CD4-positive, CD25-positive, alpha-beta regulatory T cell (primary cell): ENCODE data around the gene BPIFB2. TPM values are rescaled to one million over a fixed set of nuclear protein-coding genes. Genes with fewer than 3 reads are reported as not detected.

Source experiments
- ATAC-seq, 2 donors: fragments of 150-1000 bp; cut with Tn5 transposase; one replicate each; pipeline ENCODE4 v1.10.0; 2021; ENCODE audit warnings: low read depth in 2 of 2, moderate number of reproducible peaks in 2 of 2, moderate library complexity in 1 of 2
- DNase-seq, 3 donors: peaks; one replicate each; pipeline versions ENCODE4 v3.0.0 to v3.0.0-alpha.2; 2012 to 2022; ENCODE audit warnings: mixed read lengths in 1 of 3
- H3K27ac ChIP-seq: one replicate; pipeline ENCODE4 v1.7.0; 2013; ENCODE audit warnings: mild to moderate bottlenecking, low read length; ENCODE audit not compliant: insufficient read depth, poor library complexity, severe bottlenecking
- H3K27me3 ChIP-seq: one replicate; pipeline ENCODE4 v1.7.0; 2013; ENCODE audit warnings: low read length; ENCODE audit not compliant: control insufficient read depth, insufficient read depth
- H3K36me3 ChIP-seq: one replicate; pipeline ENCODE4 v1.7.0; 2013; ENCODE audit warnings: mild to moderate bottlenecking, low read length, moderate library complexity; ENCODE audit not compliant: control insufficient read depth, insufficient read depth
- H3K4me1 ChIP-seq: 2 replicates; pipeline ENCODE4 v1.7.0; 2013; ENCODE audit warnings: mild to moderate bottlenecking, low read length; ENCODE audit not compliant: insufficient read depth, control insufficient read depth, poor library complexity, severe bottlenecking
- H3K4me3 ChIP-seq: one replicate; pipeline ENCODE4 v1.7.0; 2013; ENCODE audit warnings: low read depth, mild to moderate bottlenecking, low read length, moderate library complexity
- H3K9me3 ChIP-seq, 2 experiments: 1 replicate in 1 of 2; 2 replicates in 1 of 2; pipeline ENCODE4 v1.7.0; 2013; ENCODE audit warnings: low read length in 2 of 2, mild to moderate bottlenecking in 1 of 2, moderate library complexity in 1 of 2; ENCODE audit not compliant: control insufficient read depth in 2 of 2
- H3K27ac Mint-ChIP-seq, 3 donors: one replicate each; pipeline ENCODE4 v1.8.0; 2020 to 2022; ENCODE audit warnings: mild to moderate bottlenecking in 3 of 3, mixed read lengths in 3 of 3, moderate library complexity in 2 of 3
- H3K27me3 Mint-ChIP-seq: one replicate; pipeline ENCODE4 v1.8.0; 2022; ENCODE audit warnings: mild to moderate bottlenecking, mixed read lengths
- H3K36me3 Mint-ChIP-seq: one replicate; pipeline ENCODE4 v1.8.0; 2020; ENCODE audit warnings: mixed read lengths
- H3K4me1 Mint-ChIP-seq, 4 donors: one replicate each; pipeline ENCODE4 v1.8.0; 2020 to 2022; ENCODE audit warnings: mixed read lengths in 4 of 4, mild to moderate bottlenecking in 1 of 4
- H3K4me3 Mint-ChIP-seq, 4 donors: one replicate each; pipeline ENCODE4 v1.8.0; 2020 to 2022; ENCODE audit warnings: mild to moderate bottlenecking in 4 of 4, mixed read lengths in 4 of 4, moderate library complexity in 3 of 4
- H3K9me3 Mint-ChIP-seq, 7 donors: one replicate each; pipeline ENCODE4 v1.8.0; 2020 to 2022; ENCODE audit warnings: mixed read lengths in 7 of 7, mild to moderate bottlenecking in 3 of 7, moderate library complexity in 2 of 7
- polyA plus RNA-seq, 4 donors: library from polyadenylated mRNA; unstranded; fragments of 300-500 nt; fragmentation: Illumina TruSeq; gene quantifications; one replicate each; pipeline ENCODE4 v1.2.3, GENCODE V29; 2021
- total RNA-seq: library from RNA; stranded (reverse); gene quantifications from one replicate; pipeline ENCODE4 v1.2.3, GENCODE V29; 2022

BPIFB2 gene
- total and polyA plus RNA-seq, 5 donors from 2014 or later = not detected

DNA sequence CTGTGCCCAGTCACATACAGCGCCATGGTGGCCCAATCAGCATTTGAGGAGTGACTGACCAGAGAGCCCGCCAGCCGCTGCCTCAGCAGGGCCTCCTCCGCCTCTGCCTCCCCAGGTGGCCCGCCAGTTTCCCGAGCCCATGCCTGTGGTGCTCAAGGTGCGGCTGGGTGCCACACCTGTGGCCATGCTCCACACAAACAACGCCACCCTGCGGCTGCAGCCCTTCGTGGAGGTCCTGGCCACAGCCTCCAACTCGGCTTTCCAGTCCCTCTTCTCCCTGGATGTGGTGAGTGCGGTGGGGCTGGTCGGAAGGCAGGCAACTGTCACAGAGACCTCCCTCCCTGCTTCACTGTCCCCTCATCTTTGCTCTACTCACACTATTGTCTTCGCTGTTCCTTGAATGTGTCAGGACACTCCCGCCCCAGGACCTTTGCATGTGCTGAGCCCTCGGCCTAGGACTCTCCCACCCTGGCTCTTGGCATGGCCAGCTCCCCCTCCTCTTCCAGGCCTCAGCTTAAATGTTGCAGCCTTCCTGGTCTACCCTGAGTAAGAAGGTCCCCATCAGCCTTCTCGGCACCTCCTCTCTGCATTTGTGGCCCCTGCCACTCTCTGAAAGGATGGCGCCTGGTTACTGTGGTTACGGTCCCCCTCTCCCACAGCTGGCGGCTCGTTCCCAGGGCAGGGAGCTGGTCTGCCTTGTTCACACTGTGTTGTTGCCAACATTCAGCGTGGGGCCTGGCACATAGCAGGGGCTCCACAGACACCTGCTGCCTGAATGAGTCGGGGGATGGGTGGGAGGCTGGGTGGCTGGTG, 12.2 kb downstream of the BPIFB2 start:
- no peak for DNase-seq
- Mint-ChIP-seq H3K9me3 (peaks cover 0 to 2% (median 0%) of the 10 kb centered on the region in 7 donors), H3K27ac (peak overlapping the region in 1 of 3 donors; percentile 42), H3K4me1 (peaks cover 0 to 9% (median 1%) of the 10 kb centered on the region in 4 donors), H3K27me3 (peaks cover 4% of the 10 kb centered on the region), H3K36me3 (no peaks in the 10 kb centered on the region), H3K4me3 (no peak overlapping the region)
- Histone ChIP-seq H3K27ac (no peak overlapping the region), H3K36me3 (no peaks in the 10 kb centered on the region), H3K9me3 (no peaks in the 10 kb centered on the region), H3K4me3 (no peak overlapping the region), H3K4me1 (no peaks in the 10 kb centered on the region), H3K27me3 (no peaks in the 10 kb centered on the region)
- no peak for ATAC-seq

DNA sequence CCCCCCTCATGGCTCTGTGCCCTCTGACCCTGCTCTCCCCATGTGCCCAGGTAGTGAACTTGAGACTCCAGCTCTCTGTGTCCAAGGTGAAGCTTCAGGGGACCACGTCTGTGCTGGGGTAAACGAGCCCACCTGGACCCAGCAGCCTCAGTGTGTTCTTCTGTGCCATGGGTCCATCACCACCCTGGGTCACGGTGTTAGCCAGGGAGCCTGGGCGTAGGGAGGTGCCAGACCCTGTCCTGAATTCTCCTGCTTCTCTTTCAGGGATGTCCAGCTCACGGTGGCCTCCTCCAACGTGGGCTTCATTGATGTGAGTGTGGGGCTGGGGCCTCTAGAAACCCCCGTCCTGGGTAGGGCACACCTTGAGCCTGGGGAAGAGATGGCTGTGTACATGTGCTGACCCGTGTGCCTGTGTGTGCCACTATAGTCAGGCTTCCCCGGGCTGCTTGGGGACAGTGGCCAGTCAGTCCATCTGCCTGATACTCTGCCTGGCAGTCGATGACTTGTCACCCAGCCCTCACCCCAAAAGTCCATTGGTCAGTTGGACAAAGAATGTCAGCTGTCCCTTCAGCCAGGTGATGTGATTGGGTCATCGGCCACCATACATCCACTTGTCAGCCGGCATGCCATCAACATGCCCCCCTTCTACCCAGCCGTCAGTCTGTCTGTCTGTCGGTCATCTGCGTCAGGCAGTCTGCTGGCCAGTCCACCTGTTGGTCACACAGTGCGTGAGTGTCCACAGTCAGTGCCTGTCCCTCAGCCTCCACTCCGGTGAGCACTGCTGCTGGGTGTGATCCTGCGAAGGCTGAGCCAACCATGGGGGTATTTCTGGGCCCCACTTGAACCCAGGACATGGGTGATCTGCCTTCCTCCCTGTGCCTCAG, 13.0 kb downstream of the BPIFB2 start:
- H3K27me3 ChIP-seq = no peaks in the 10 kb centered on the region
- no peak overlapping the region for H3K27ac ChIP-seq
- H3K9me3 ChIP-seq = no peaks in the 10 kb centered on the region
- Mint-ChIP-seq H3K36me3 (no peaks in the 10 kb centered on the region), H3K4me1 (peaks cover 0 to 9% (median 1%) of the 10 kb centered on the region in 4 donors), H3K9me3 (peaks cover 0 to 2% (median 0%) of the 10 kb centered on the region in 7 donors), H3K27me3 (peaks cover 4% of the 10 kb centered on the region), H3K4me3 (no peak overlapping the region), H3K27ac (peak overlapping the region in 2 of 3 donors; percentile 38 to 57)
- no peaks in the 10 kb centered on the region for H3K4me1 ChIP-seq
- no peaks in the 10 kb centered on the region for H3K36me3 ChIP-seq
- H3K4me3 ChIP-seq = no peak overlapping the region
- no peak for ATAC-seq
- DNase-seq = no peak

DNA sequence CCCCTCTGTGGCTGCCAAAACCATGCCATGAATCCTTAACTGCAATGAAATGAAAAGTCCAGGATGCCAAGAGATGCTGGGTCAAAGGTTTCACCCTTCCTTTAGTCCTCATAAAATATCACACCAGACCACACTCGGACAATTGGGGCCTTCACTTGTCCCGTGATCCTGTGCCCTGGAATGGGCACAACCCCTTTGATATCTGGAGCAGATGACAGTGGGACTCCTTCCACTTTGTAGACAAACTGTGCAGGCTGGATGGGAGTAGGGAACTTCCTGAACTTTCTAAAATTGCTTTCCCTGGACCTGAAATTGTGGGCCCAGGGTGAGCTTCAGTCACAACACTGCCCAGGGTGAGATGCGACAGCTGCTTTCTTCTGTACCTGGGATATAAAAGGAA, 14.4 kb downstream of the BPIFB2 start:
- no peak for ATAC-seq

DNA sequence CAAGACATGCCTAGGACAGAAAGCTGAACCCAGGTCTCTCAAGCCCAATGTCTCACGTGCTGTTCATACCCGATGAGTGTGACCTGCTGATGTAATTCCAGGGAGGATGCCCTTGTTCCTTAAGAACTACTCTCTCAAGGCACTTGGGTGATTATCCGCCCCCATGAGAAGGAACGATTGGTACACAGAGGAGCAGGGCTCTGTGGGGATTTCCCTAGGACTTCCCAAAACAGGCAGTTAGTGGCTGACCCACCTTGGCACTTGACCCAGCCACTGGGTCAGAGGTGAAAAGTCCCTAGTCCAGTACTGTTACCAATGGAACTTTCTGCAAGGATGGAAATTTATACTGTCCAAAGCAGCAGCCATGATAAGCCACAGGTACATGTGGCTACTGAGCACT, 14.8 kb downstream of the BPIFB2 start:
- Histone ChIP-seq H3K9me3 (no peaks in the 10 kb centered on the region), H3K36me3 (no peaks in the 10 kb centered on the region), H3K4me3 (no peak overlapping the region), H3K4me1 (no peaks in the 10 kb centered on the region), H3K27me3 (no peaks in the 10 kb centered on the region), H3K27ac (no peak overlapping the region)
- Mint-ChIP-seq H3K9me3 (peaks cover 0 to 2% (median 0%) of the 10 kb centered on the region in 7 donors), H3K36me3 (no peaks in the 10 kb centered on the region), H3K27ac (peak overlapping the region in 1 of 3 donors; percentile 38), H3K4me3 (no peak overlapping the region), H3K27me3 (no peaks in the 10 kb centered on the region), H3K4me1 (peaks cover 0 to 3% (median 0%) of the 10 kb centered on the region in 4 donors)
- DNase-seq = no peak
- no peak for ATAC-seq

More for the DNA sequence above, 14.4 kb downstream of the BPIFB2 start:
- no peaks in the 10 kb centered on the region for H3K36me3 ChIP-seq
- H3K4me1 ChIP-seq = no peaks in the 10 kb centered on the region
- H3K27ac ChIP-seq = no peak overlapping the region
- Mint-ChIP-seq H3K4me1 (peaks cover 0 to 3% (median 0%) of the 10 kb centered on the region in 4 donors), H3K4me3 (no peak overlapping the region), H3K36me3 (no peaks in the 10 kb centered on the region), H3K27me3 (no peaks in the 10 kb centered on the region), H3K9me3 (peaks cover 0 to 2% (median 0%) of the 10 kb centered on the region in 7 donors), H3K27ac (peak overlapping the region in 1 of 3 donors; percentile 38)
- H3K9me3 ChIP-seq = no peaks in the 10 kb centered on the region
- H3K27me3 ChIP-seq = no peaks in the 10 kb centered on the region
- no peak overlapping the region for H3K4me3 ChIP-seq
- no peak for DNase-seq

DNA sequence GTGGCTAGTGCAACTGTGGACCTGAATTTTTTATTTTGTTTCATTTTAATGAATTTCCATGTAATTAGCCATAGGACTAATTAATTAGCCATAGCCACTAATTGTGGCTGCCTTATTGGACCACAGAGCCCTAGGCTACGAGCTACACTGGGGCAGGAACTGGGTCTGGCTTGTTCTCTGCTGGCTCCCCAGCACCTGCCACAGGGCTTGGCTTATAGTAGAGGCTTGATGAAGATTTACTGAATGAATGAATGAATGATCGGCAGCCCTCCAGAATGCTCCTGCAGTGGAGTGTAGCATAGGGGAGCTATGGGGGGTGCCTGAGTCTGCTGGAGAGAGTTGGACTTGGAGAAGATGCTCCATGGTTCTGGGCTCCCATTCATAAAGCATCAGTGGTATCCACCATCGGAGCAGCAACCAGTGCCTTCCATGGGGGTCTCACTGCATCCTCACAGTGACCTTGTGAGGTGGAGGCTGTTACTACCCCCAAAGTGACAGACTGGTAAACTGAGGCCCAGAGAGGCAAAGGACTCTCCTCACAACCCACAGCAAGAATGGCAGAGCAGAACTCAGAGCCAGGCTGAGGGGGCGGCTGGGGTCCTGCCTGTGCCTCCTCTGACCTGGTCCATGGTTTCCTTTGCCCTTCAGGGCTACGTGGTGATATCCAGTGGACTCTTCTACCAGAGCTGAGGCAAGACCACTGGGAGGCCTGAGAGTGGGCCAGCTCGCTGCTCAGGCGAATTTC, 15.4 kb downstream of the BPIFB2 start:
- Mint-ChIP-seq H3K9me3 (no peaks in the 10 kb centered on the region), H3K4me1 (peaks cover 0 to 3% (median 0%) of the 10 kb centered on the region in 4 donors), H3K36me3 (no peaks in the 10 kb centered on the region), H3K4me3 (no peak overlapping the region), H3K27me3 (no peaks in the 10 kb centered on the region), H3K27ac (no peak overlapping the region)
- Histone ChIP-seq H3K9me3 (no peaks in the 10 kb centered on the region), H3K4me3 (no peak overlapping the region), H3K27ac (no peak overlapping the region), H3K36me3 (no peaks in the 10 kb centered on the region), H3K27me3 (no peaks in the 10 kb centered on the region), H3K4me1 (no peaks in the 10 kb centered on the region)
- no peak for ATAC-seq
- DNase-seq = no peak

DNA sequence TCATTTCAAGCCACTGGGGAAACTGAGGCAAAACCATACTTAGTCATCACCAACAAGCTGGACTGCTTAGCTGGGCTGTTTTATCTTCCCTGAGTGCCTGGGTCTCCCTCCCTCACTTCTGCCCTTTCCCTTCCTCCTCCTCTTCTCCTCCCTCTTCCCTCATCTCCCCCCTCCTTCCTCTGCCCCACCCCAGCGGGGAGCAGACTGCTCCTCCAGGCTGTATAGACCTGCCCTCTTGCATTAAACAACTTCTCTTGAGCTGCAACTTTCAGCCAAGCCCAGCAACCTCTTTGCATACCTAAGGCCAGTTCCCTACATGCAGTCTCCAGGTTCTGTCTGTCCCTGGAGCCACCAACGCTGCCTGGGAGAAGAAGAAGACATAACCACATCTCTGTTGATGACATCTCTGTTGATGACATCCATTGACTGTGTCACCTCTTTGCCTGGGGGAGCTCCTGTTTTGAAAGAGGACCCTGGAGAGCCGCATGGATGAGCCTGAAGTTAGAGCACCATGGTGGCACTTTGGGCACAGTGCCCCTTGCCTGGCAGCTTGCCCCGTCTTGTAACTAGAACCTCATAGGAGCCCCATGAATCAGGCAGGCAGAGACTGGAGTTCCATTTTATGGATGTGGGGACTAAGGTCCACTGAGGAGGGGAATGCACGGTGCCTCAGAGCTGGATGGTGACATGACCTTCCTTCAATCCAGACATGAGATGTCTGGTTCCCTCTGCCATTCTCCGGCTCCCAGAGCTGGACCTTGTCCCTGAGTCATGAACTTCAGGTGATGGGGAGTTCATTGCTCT, 16.1 kb downstream of the BPIFB2 start:
- no peaks in the 10 kb centered on the region for H3K27me3 Mint-ChIP-seq
- Histone ChIP-seq H3K9me3 (no peaks in the 10 kb centered on the region), H3K27me3 (no peaks in the 10 kb centered on the region), H3K4me1 (no peaks in the 10 kb centered on the region), H3K4me3 (no peak overlapping the region), H3K27ac (no peak overlapping the region), H3K36me3 (no peaks in the 10 kb centered on the region)
- ATAC-seq = no peak
- H3K4me3 Mint-ChIP-seq = no peak overlapping the region
- H3K9me3 Mint-ChIP-seq = no peaks in the 10 kb centered on the region
- H3K36me3 Mint-ChIP-seq = no peaks in the 10 kb centered on the region
- no peak overlapping the region for H3K27ac Mint-ChIP-seq
- no peak for DNase-seq
- H3K4me1 Mint-ChIP-seq = peaks cover 0 to 3% (median 0%) of the 10 kb centered on the region in 4 donors

DNA sequence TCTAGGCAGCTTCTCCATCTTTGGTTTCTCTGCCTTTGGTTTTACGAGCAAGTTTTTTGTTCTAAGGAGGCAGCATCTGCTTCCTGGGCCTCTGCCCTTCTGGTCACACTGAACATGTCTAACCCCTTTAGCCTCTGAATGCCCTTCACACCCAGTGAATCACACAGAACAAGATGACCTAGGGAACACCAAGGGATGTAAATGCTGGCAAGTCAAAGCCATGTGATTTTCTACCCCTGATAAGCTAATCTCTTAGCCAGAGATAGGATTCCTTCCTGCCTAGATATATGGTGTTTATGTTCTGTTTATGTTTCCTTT, 16.7 kb downstream of the BPIFB2 start:
- H3K4me3 ChIP-seq = no peak overlapping the region
- H3K4me1 ChIP-seq = no peaks in the 10 kb centered on the region
- Mint-ChIP-seq H3K27me3 (no peaks in the 10 kb centered on the region), H3K9me3 (no peaks in the 10 kb centered on the region), H3K4me3 (no peak overlapping the region), H3K27ac (no peak overlapping the region), H3K36me3 (no peaks in the 10 kb centered on the region), H3K4me1 (peaks cover 0 to 3% (median 0%) of the 10 kb centered on the region in 4 donors)
- no peak overlapping the region for H3K27ac ChIP-seq
- no peaks in the 10 kb centered on the region for H3K9me3 ChIP-seq
- DNase-seq = no peak
- ATAC-seq = no peak
- H3K27me3 ChIP-seq = no peaks in the 10 kb centered on the region
- no peaks in the 10 kb centered on the region for H3K36me3 ChIP-seq
